Measurements from ENCODE around the gene EOMES.

Gene EOMES

GRCh38 chr3:27684302-27684701 lies 37.8 kb downstream of the EOMES start:
- Histone ChIP-seq H3K27ac (ENCODE audit: low read depth, low read length) (no peak overlapping the region), H3K27me3 (ENCODE audit: control insufficient read depth, low read length) (no peaks in the 10 kb centered on the region), H3F3A (ENCODE audit: control insufficient read depth, insufficient read depth) (no peaks in the 10 kb centered on the region), H3K9me2 (replicated peaks; ENCODE audit: control insufficient read depth, low read length) (no peaks in the 10 kb centered on the region), H3K9me3 (ENCODE audit: control insufficient read depth, insufficient read depth, low read length) (no peaks in the 10 kb centered on the region), H3K36me3 (ENCODE audit: control insufficient read depth, low read length) (no peaks in the 10 kb centered on the region), H3K4me1 (ENCODE audit: control insufficient read depth, low read length) (peaks cover 8% of the 10 kb centered on the region), H3K4me3 (ENCODE audit: low read length) (no peak overlapping the region), H3K79me2 (ENCODE audit: control insufficient read depth, low read length) (no peaks in the 10 kb centered on the region), H3K4me2 (ENCODE audit: low read length) (no peak overlapping the region), H4K20me1 (ENCODE audit: control insufficient read depth, insufficient read depth, low read depth, low read length) (no peaks in the 10 kb centered on the region)
- no peak for TF ChIP-seq CTCF (IDR thresholded peaks at IDR 0.05; ENCODE audit: low read depth, low read length, poor library complexity, severe bottlenecking)
- no peak for TF ChIP-seq EZH2phosphoT487 (IDR thresholded peaks at IDR 0.05; ENCODE audit: borderline replicate concordance, low read length)

GRCh38 chr3:27681249-27681748 lies 40.8 kb downstream of the EOMES start:
- no peaks in the 10 kb centered on the region for H3K9me2 ChIP-seq (replicated peaks; ENCODE audit: control insufficient read depth, low read length)
- H3K9me3 ChIP-seq (ENCODE audit: control insufficient read depth, insufficient read depth, low read length), result no peaks in the 10 kb centered on the region
- H3K4me2 ChIP-seq (ENCODE audit: low read length), result peak overlapping the region; percentile 52
- no peaks in the 10 kb centered on the region for H3K36me3 ChIP-seq (ENCODE audit: control insufficient read depth, low read length)
- TF ChIP-seq CTCF (IDR thresholded peaks at IDR 0.05; ENCODE audit: low read depth, low read length, poor library complexity, severe bottlenecking) (peak; percentile 77), EZH2phosphoT487 (IDR thresholded peaks at IDR 0.05; ENCODE audit: borderline replicate concordance, low read length) (no peak)
- H4K20me1 ChIP-seq (ENCODE audit: control insufficient read depth, insufficient read depth, low read depth, low read length), result no peaks in the 10 kb centered on the region
- H3K27me3 ChIP-seq (ENCODE audit: control insufficient read depth, low read length), result no peaks in the 10 kb centered on the region
- H3K4me1 ChIP-seq (ENCODE audit: control insufficient read depth, low read length), result peaks cover 8% of the 10 kb centered on the region
- H3F3A ChIP-seq (ENCODE audit: control insufficient read depth, insufficient read depth), result no peaks in the 10 kb centered on the region
- H3K27ac ChIP-seq (ENCODE audit: low read depth, low read length), result no peak overlapping the region
- no peaks in the 10 kb centered on the region for H3K79me2 ChIP-seq (ENCODE audit: control insufficient read depth, low read length)
- peak overlapping the region; percentile 53 for H3K4me3 ChIP-seq (ENCODE audit: low read length)

GRCh38 chr3:27680517-27681246 lies 41.4 kb downstream of the EOMES start:
- Histone ChIP-seq H3F3A (ENCODE audit: control insufficient read depth, insufficient read depth) (no peaks in the 10 kb centered on the region), H3K27me3 (ENCODE audit: control insufficient read depth, low read length) (no peaks in the 10 kb centered on the region), H3K79me2 (ENCODE audit: control insufficient read depth, low read length) (no peaks in the 10 kb centered on the region), H3K9me3 (ENCODE audit: control insufficient read depth, insufficient read depth, low read length) (no peaks in the 10 kb centered on the region), H3K4me3 (ENCODE audit: low read length) (no peak overlapping the region), H3K9me2 (replicated peaks; ENCODE audit: control insufficient read depth, low read length) (no peaks in the 10 kb centered on the region), H3K36me3 (ENCODE audit: control insufficient read depth, low read length) (no peaks in the 10 kb centered on the region), H4K20me1 (ENCODE audit: control insufficient read depth, insufficient read depth, low read depth, low read length) (no peaks in the 10 kb centered on the region), H3K4me2 (ENCODE audit: low read length) (peak overlapping the region; percentile 52; the same call in 1 of the 2 replicates), H3K27ac (ENCODE audit: low read depth, low read length) (no peak overlapping the region), H3K4me1 (ENCODE audit: control insufficient read depth, low read length) (peaks cover 8% of the 10 kb centered on the region)
- TF ChIP-seq EZH2phosphoT487 (IDR thresholded peaks at IDR 0.05; ENCODE audit: borderline replicate concordance, low read length) (no peak), CTCF (IDR thresholded peaks at IDR 0.05; ENCODE audit: low read depth, low read length, poor library complexity, severe bottlenecking) (no peak)

Data from DOHH2 (cell line).